ENCODE data around the gene TBX5. TPM values are rescaled to one million over a fixed set of nuclear protein-coding genes. Genes with fewer than 3 reads are reported as not detected.

The TBX5 gene
- total RNA-seq, 1 donor from 2014 or later: not detected

- Mint-ChIP-seq H3K36me3 (ENCODE audit: unreplicated experiment) (no peaks in the 10 kb centered on the region), H3K4me1 (ENCODE audit: low read depth, unreplicated experiment) (peaks cover 5% of the 10 kb centered on the region), H3K27me3 (ENCODE audit: unreplicated experiment) (peaks cover 61% of the 10 kb centered on the region), H3K4me3 (ENCODE audit: unreplicated experiment) (no peak overlapping the region), H3K27ac (ENCODE audit: unreplicated experiment) (no peak overlapping the region), H3K9me3 (ENCODE audit: unreplicated experiment) (peaks cover 27% of the 10 kb centered on the region)
- no peak for DNase-seq
- TF ChIP-seq CTCF (IDR thresholded peaks at IDR 0.05; ENCODE audit: partially characterized antibody, unreplicated experiment): no peak
Observed at GRCh38 chr12:114408471-114408885, 2.5 kb upstream of the TBX5 start.

GRCh38 chr12:114407842-114408411 lies 2.0 kb upstream of the TBX5 start:
- no peak for DNase-seq

GRCh38 chr12:114406984-114407841 lies 1.3 kb upstream of the TBX5 start:
- peaks cover 62% of the 10 kb centered on the region for H3K27me3 Mint-ChIP-seq (ENCODE audit: unreplicated experiment)
- H3K4me3 Mint-ChIP-seq (ENCODE audit: unreplicated experiment): no peak overlapping the region
- no peaks in the 10 kb centered on the region for H3K36me3 Mint-ChIP-seq (ENCODE audit: unreplicated experiment)

More at GRCh38 chr12:114407842-114408411, 2.0 kb upstream of the TBX5 start:
- H3K4me3 Mint-ChIP-seq (ENCODE audit: unreplicated experiment): no peak overlapping the region
- H3K27ac Mint-ChIP-seq (ENCODE audit: unreplicated experiment): no peak overlapping the region
- peaks cover 7% of the 10 kb centered on the region for H3K4me1 Mint-ChIP-seq (ENCODE audit: low read depth, unreplicated experiment)
- peaks cover 61% of the 10 kb centered on the region for H3K27me3 Mint-ChIP-seq (ENCODE audit: unreplicated experiment)
- no peak for TF ChIP-seq CTCF (IDR thresholded peaks at IDR 0.05; ENCODE audit: partially characterized antibody, unreplicated experiment)
- H3K36me3 Mint-ChIP-seq (ENCODE audit: unreplicated experiment): no peaks in the 10 kb centered on the region
- peaks cover 30% of the 10 kb centered on the region for H3K9me3 Mint-ChIP-seq (ENCODE audit: unreplicated experiment)

DNA sequence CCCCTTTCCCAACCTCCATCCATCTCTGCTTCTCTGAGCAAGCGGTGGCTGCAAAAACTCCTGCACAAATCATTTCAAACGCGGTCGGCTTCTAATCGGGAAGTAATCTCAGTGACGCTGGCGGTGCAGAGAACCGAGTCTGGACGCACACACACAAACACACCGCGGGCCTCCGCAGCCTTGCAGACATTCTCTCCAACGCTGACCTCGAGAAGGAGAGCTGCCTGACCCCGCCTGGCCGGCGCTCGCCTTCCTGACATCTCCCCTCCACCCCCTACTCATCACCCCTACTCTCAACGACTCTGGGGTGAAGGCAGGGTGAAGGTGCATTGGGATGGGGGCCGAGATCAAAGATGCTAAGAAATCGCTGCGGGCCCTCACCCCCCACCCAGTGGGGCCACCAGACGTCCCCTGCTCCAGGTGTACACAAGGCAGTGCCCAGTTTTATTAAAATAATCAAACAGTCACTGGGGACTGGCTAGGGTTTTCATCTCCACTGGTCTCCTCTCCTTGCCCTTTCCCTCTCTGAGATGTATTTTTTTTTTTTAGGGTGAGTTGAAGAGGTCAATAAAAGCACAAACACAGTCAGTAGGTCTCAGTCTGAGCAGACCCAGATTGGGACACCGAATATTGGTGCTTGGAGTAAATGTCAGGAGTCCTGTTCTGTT lies 506 bp upstream of the TBX5 start:
- no peak for TF ChIP-seq CTCF (IDR thresholded peaks at IDR 0.05; ENCODE audit: partially characterized antibody, unreplicated experiment)
- Mint-ChIP-seq H3K36me3 (ENCODE audit: unreplicated experiment) (no peaks in the 10 kb centered on the region), H3K4me3 (ENCODE audit: unreplicated experiment) (no peak overlapping the region), H3K4me1 (ENCODE audit: low read depth, unreplicated experiment) (peaks cover 9% of the 10 kb centered on the region), H3K27me3 (ENCODE audit: unreplicated experiment) (peaks cover 61% of the 10 kb centered on the region), H3K27ac (ENCODE audit: unreplicated experiment) (no peak overlapping the region), H3K9me3 (ENCODE audit: unreplicated experiment) (peaks cover 32% of the 10 kb centered on the region)
- DNase-seq: no peak

More at GRCh38 chr12:114406984-114407841, 1.3 kb upstream of the TBX5 start:
- peaks cover 9% of the 10 kb centered on the region for H3K4me1 Mint-ChIP-seq (ENCODE audit: low read depth, unreplicated experiment)
- no peak for TF ChIP-seq CTCF (IDR thresholded peaks at IDR 0.05; ENCODE audit: partially characterized antibody, unreplicated experiment)
- no peak overlapping the region for H3K27ac Mint-ChIP-seq (ENCODE audit: unreplicated experiment)
- peaks cover 29% of the 10 kb centered on the region for H3K9me3 Mint-ChIP-seq (ENCODE audit: unreplicated experiment)
- DNase-seq: no peak

Data from glutamatergic neuron (in vitro differentiated cells).